Measurements from ENCODE around the gene DNAH6.

The DNAH6 gene

GRCh38 chr2:84527137-84528129, 11.1 kb downstream of the DNAH6 start:
- Histone ChIP-seq H3K27me3 (ENCODE audit: insufficient read depth, low read length) (no peaks in the 10 kb centered on the region), H3K79me2 (ENCODE audit: insufficient read depth, low read length) (no peaks in the 10 kb centered on the region), H3K4me2 (ENCODE audit: low read length) (no peak overlapping the region), H3K36me3 (ENCODE audit: insufficient read depth, low read length) (no peaks in the 10 kb centered on the region), H3K4me3 (ENCODE audit: low read depth, low read length, poor library complexity, severe bottlenecking) (no peak overlapping the region), H3K9me2 (ENCODE audit: low read depth, low read length) (no peaks in the 10 kb centered on the region), H2AFZ (ENCODE audit: low read length) (no peak overlapping the region), H3F3A (ENCODE audit: insufficient read depth, low read length) (no peaks in the 10 kb centered on the region), H4K20me1 (ENCODE audit: insufficient read depth, low read length) (no peaks in the 10 kb centered on the region), H3K9ac (ENCODE audit: low read length) (no peak overlapping the region), H3K4me1 (ENCODE audit: insufficient read depth, low read length, severe bottlenecking) (no peaks in the 10 kb centered on the region), H3K9me3 (ENCODE audit: low read length) (no peaks in the 10 kb centered on the region), H3K27ac (ENCODE audit: low read depth, low read length, poor library complexity, severe bottlenecking) (no peak overlapping the region)
- TF ChIP-seq EZH2 (IDR thresholded peaks at IDR 0.05; ENCODE audit: borderline replicate concordance, low read length): no peak
- TF ChIP-seq CTCF (IDR thresholded peaks at IDR 0.05; ENCODE audit: low read length): no peak

GRCh38 chr2:84532291-84532690, 16.0 kb downstream of the DNAH6 start:
- Histone ChIP-seq H3K79me2 (ENCODE audit: insufficient read depth, low read length) (no peaks in the 10 kb centered on the region), H3K27ac (ENCODE audit: low read depth, low read length, poor library complexity, severe bottlenecking) (no peak overlapping the region), H4K20me1 (ENCODE audit: insufficient read depth, low read length) (no peaks in the 10 kb centered on the region), H2AFZ (ENCODE audit: low read length) (no peak overlapping the region), H3K4me2 (ENCODE audit: low read length) (no peak overlapping the region), H3K36me3 (ENCODE audit: insufficient read depth, low read length) (no peaks in the 10 kb centered on the region), H3K27me3 (ENCODE audit: insufficient read depth, low read length) (no peaks in the 10 kb centered on the region), H3K4me1 (ENCODE audit: insufficient read depth, low read length, severe bottlenecking) (no peaks in the 10 kb centered on the region), H3K9me3 (ENCODE audit: low read length) (no peaks in the 10 kb centered on the region), H3F3A (ENCODE audit: insufficient read depth, low read length) (no peaks in the 10 kb centered on the region), H3K9ac (ENCODE audit: low read length) (no peak overlapping the region), H3K4me3 (ENCODE audit: low read depth, low read length, poor library complexity, severe bottlenecking) (no peak overlapping the region), H3K9me2 (ENCODE audit: low read depth, low read length) (no peaks in the 10 kb centered on the region)
- TF ChIP-seq EZH2 (IDR thresholded peaks at IDR 0.05; ENCODE audit: borderline replicate concordance, low read length) (no peak), CTCF (IDR thresholded peaks at IDR 0.05; ENCODE audit: low read length) (no peak)

GRCh38 chr2:84534225-84534624, 17.9 kb downstream of the DNAH6 start:
- no peak for TF ChIP-seq EZH2 (IDR thresholded peaks at IDR 0.05; ENCODE audit: borderline replicate concordance, low read length)
- no peaks in the 10 kb centered on the region for H3K4me1 ChIP-seq (ENCODE audit: insufficient read depth, low read length, severe bottlenecking)
- H3K9me3 ChIP-seq (ENCODE audit: low read length): no peaks in the 10 kb centered on the region
- no peak overlapping the region for H3K4me3 ChIP-seq (ENCODE audit: low read depth, low read length, poor library complexity, severe bottlenecking)
- H3K9ac ChIP-seq (ENCODE audit: low read length): no peak overlapping the region
- no peak overlapping the region for H3K4me2 ChIP-seq (ENCODE audit: low read length)
- H3K36me3 ChIP-seq (ENCODE audit: insufficient read depth, low read length): no peaks in the 10 kb centered on the region
- H3F3A ChIP-seq (ENCODE audit: insufficient read depth, low read length): no peaks in the 10 kb centered on the region
- H3K27me3 ChIP-seq (ENCODE audit: insufficient read depth, low read length): no peaks in the 10 kb centered on the region
- H3K79me2 ChIP-seq (ENCODE audit: insufficient read depth, low read length): no peaks in the 10 kb centered on the region
- H3K27ac ChIP-seq (ENCODE audit: low read depth, low read length, poor library complexity, severe bottlenecking): no peak overlapping the region
- H4K20me1 ChIP-seq (ENCODE audit: insufficient read depth, low read length): no peaks in the 10 kb centered on the region
- no peaks in the 10 kb centered on the region for H3K9me2 ChIP-seq (ENCODE audit: low read depth, low read length)
- no peak overlapping the region for H2AFZ ChIP-seq (ENCODE audit: low read length)
